ENCODE results near the gene LRPPRC. TPM values are rescaled to one million over a fixed set of nuclear protein-coding genes. Genes with fewer than 3 reads are reported as not detected.

LRPPRC gene
- total RNA-seq, 1 donor from 2014 or later = 120 TPM

DNA sequence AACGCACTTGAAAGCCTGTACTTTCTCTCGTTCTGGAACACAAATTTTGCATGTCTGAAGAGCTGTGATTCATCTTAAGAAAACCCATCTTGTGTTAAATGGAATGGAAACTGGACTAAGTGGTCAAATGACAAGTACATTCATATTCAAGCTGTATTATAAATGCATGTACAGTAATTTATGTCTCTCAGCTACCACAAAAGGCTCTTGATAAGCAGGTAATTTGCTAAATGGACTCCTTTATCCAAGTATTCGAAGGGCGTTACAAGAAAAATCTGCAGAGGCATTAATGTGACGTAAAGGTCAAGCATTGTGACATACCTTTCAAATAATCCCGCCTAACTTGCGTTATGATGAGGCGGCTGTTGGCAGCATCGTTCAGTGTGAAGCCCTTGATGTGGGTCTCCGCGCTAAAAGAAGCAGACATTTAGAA, 90.4 kb downstream of the LRPPRC start:
- CTCF ChIA-PET = no interaction called here
- DNase-seq = no peak
- Mint-ChIP-seq H3K4me1 (no peaks in the 10 kb centered on the region), H3K4me3 (no peak overlapping the region), H3K27me3 (no peaks in the 10 kb centered on the region), H3K9me3 (no peaks in the 10 kb centered on the region), H3K27ac (no peak overlapping the region), H3K36me3 (ENCODE audit: low read depth) (peaks cover 77% of the 10 kb centered on the region)
- intact Hi-C loops (cut with micrococcal nuclease) = loop anchor here (10.0 kb wide), 1 partner anchor 49 kb away; no protein-coding TSS in a partner anchor
- ATAC-seq (ENCODE audit: low read depth) = no peak
- POLR2A ChIA-PET = no interaction called here
- TF ChIP-seq, protein P1, sequence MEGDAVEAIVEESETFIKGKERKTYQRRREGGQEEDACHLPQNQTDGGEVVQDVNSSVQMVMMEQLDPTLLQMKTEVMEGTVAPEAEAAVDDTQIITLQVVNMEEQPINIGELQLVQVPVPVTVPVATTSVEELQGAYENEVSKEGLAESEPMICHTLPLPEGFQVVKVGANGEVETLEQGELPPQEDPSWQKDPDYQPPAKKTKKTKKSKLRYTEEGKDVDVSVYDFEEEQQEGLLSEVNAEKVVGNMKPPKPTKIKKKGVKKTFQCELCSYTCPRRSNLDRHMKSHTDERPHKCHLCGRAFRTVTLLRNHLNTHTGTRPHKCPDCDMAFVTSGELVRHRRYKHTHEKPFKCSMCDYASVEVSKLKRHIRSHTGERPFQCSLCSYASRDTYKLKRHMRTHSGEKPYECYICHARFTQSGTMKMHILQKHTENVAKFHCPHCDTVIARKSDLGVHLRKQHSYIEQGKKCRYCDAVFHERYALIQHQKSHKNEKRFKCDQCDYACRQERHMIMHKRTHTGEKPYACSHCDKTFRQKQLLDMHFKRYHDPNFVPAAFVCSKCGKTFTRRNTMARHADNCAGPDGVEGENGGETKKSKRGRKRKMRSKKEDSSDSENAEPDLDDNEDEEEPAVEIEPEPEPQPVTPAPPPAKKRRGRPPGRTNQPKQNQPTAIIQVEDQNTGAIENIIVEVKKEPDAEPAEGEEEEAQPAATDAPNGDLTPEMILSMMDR (IDR thresholded peaks at IDR 0.05) = no peak

DNA sequence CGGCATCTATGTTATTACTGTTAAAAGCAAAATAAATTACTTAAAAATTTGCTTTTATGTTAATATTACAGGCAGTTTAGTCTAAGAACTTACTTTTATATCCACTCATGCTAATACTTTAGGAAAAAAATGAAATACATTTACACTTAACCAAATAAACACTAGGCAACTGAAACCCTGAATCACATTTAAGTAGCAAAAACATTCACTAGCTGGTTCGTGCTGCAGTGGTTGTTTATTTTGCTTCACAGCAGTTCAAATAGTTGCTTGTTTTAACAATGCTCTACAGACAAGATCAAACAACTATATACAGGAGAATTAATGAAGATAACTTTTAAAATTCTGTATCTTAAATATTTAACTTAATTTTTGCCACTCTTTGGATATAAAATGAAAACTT, 96.2 kb downstream of the LRPPRC start:
- Mint-ChIP-seq H3K36me3 (ENCODE audit: low read depth) (peaks cover 77% of the 10 kb centered on the region), H3K9me3 (no peaks in the 10 kb centered on the region), H3K4me3 (no peak overlapping the region), H3K27ac (no peak overlapping the region), H3K27me3 (no peaks in the 10 kb centered on the region), H3K4me1 (no peaks in the 10 kb centered on the region)
- ATAC-seq (ENCODE audit: low read depth) = no peak
- no peak for DNase-seq
- CTCF ChIA-PET = no interaction called here
- POLR2A ChIA-PET = no interaction called here
- intact Hi-C loops (cut with micrococcal nuclease) = no loop called here
- TF ChIP-seq, protein P1 (IDR thresholded peaks at IDR 0.05) = no peak

DNA sequence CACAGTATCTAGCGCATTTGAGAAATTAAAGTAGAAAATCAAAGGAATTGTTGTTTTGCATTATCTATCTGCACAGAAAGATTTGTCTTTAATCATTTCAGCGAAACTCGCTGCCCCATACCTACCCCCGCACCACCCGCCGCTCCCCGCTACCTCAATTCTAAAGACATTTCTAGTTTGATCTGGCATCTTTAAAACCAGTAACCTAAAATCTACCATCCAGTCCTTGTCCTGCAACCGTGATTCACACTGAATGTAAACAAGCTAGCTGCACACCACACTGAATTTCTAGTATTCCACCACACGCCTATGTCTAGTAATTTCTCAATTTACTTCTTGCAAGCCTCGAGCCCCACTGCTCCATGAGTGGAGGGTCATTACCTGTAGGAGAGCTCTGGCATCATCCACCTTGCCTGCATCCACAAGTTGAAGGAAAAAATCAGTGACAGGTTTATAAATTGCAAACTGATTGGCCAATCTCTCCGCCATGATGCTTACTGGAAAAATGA, 96.9 kb downstream of the LRPPRC start:
- ChIA-PET POLR2A (no interaction called here), CTCF (no interaction called here)
- TF ChIP-seq, protein P1 (IDR thresholded peaks at IDR 0.05) = no peak
- H3K4me1 Mint-ChIP-seq = no peaks in the 10 kb centered on the region
- H3K36me3 Mint-ChIP-seq (ENCODE audit: low read depth) = peaks cover 73% of the 10 kb centered on the region
- DNase-seq (no peak), ATAC-seq (ENCODE audit: low read depth) (no peak)
- H3K27me3 Mint-ChIP-seq = no peaks in the 10 kb centered on the region
- intact Hi-C loops (cut with micrococcal nuclease) = no loop called here
- H3K4me3 Mint-ChIP-seq = no peak overlapping the region
- no peaks in the 10 kb centered on the region for H3K9me3 Mint-ChIP-seq
- H3K27ac Mint-ChIP-seq = no peak overlapping the region

DNA sequence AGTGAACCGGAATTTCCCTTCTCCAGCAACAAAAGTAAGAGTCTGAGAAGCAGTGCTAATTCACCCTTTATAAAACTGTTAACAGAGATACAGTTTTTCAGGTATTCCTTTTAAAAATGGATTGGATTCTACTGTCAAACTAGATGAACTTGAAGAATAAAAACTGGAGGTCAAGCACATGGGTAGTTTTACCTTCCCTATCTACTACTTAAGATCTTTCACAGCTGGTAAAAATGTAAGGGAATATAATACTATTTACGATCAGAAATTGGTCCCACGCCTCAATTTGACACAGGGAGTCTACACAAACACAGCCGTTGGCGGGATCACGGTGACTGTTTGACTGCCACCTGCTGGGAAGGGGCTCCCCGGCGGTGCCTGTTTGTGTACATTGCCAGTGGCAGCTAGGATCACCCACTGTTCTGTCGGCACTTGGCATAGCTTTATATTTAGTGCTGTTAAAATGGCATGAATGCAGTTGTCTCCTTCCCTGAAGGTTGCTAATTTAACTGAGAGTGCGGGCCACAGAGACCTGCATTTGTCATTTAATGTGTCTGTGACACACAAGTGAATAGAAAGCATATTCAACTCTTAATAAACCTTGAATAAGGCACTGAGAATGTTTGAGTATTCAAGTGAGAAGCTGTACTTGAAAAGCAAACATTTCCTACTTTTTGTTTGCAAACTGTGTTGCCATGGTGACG, 97.5 kb downstream of the LRPPRC start:
- POLR2A ChIA-PET = no interaction called here
- ATAC-seq (ENCODE audit: low read depth) = no peak
- no peaks in the 10 kb centered on the region for H3K9me3 Mint-ChIP-seq
- CTCF ChIA-PET = no interaction called here
- peaks cover 78% of the 10 kb centered on the region for H3K36me3 Mint-ChIP-seq (ENCODE audit: low read depth)
- H3K27ac Mint-ChIP-seq = no peak overlapping the region
- DNase-seq = no peak
- TF ChIP-seq, protein P1 (IDR thresholded peaks at IDR 0.05) = no peak
- H3K4me1 Mint-ChIP-seq = no peaks in the 10 kb centered on the region
- no peaks in the 10 kb centered on the region for H3K27me3 Mint-ChIP-seq
- intact Hi-C loops (cut with micrococcal nuclease) = no loop called here
- H3K4me3 Mint-ChIP-seq = no peak overlapping the region

DNA sequence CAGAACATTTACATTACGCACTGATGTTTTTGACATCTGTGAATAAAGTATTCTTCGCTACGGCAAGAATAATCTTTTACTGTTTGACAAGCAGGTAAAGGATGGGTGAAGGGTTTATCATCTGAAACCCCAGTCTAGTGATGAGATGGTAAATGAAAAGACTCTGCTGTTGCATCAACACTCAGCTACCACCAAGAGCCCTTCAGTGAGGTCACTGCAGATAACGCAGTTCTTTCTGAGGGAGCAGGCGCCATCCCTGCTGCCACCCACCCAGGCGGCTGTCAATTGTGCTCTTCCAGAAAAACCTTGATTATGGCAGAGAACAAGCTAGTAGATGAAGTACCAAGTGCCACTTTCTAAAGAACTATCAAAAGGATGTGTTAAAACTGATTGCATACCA, 98.3 kb downstream of the LRPPRC start:
- Mint-ChIP-seq H3K4me3 (no peak overlapping the region), H3K9me3 (no peaks in the 10 kb centered on the region), H3K27ac (no peak overlapping the region), H3K36me3 (ENCODE audit: low read depth) (peaks cover 79% of the 10 kb centered on the region), H3K27me3 (no peaks in the 10 kb centered on the region), H3K4me1 (no peaks in the 10 kb centered on the region)
- ChIA-PET CTCF (no interaction called here), POLR2A (no interaction called here)
- DNase-seq (no peak), ATAC-seq (ENCODE audit: low read depth) (no peak)
- intact Hi-C loops (cut with micrococcal nuclease) = no loop called here
- TF ChIP-seq, protein P1 (IDR thresholded peaks at IDR 0.05) = no peak

Data from activated B cell treated with CpG ODN at 0.5 μM for 24 hours (primary cell).